Left kidney (tissue), 2 donors: ENCODE data around the gene RBCK1. TPM values are rescaled to one million over a fixed set of nuclear protein-coding genes. Genes with fewer than 3 reads are reported as not detected.

Source experiments
- DNase-seq: peaks from one replicate; pipeline ENCODE4 v3.0.0-alpha.2; 2013
- polyA plus RNA-seq: library from polyadenylated mRNA; unstranded; fragments of 120-200 nt; gene quantifications from one replicate; pipeline ENCODE4 v1.2.1, GENCODE V29; 2013; ENCODE audit not compliant: insufficient read length

The RBCK1 gene
- polyA plus RNA-seq, 1 donor = 94.4 TPM

GRCh38 chr20:416950-417800 is 9.1 kb downstream of the RBCK1 start:
- no peak for DNase-seq

GRCh38 chr20:417801-418342 is 9.8 kb downstream of the RBCK1 start:
- no peak for DNase-seq

GRCh38 chr20:418858-419365 is 10.8 kb downstream of the RBCK1 start:
- DNase-seq = no peak

- no peak for DNase-seq
Observed at GRCh38 chr20:419556-420165, 11.6 kb downstream of the RBCK1 start.

GRCh38 chr20:420166-420620 is 12.1 kb downstream of the RBCK1 start:
- DNase-seq = no peak

- no peak for DNase-seq
Observed at GRCh38 chr20:420721-421574, 12.8 kb downstream of the RBCK1 start.

- no peak for DNase-seq
Observed at GRCh38 chr20:421685-422250, 13.7 kb downstream of the RBCK1 start.

- no peak for DNase-seq
Observed at GRCh38 chr20:426566-426965, 18.5 kb downstream of the RBCK1 start.

GRCh38 chr20:427401-427800 is 19.3 kb downstream of the RBCK1 start:
- DNase-seq = no peak

- no peak for DNase-seq
Observed at GRCh38 chr20:427849-428657, 20.0 kb downstream of the RBCK1 start.

GRCh38 chr20:428658-429200 is 20.6 kb downstream of the RBCK1 start:
- no peak for DNase-seq

GRCh38 chr20:430091-430999 is 22.2 kb downstream of the RBCK1 start:
- DNase-seq = no peak

- peak; percentile 72 for DNase-seq
Observed at GRCh38 chr20:431012-431904, 23.2 kb downstream of the RBCK1 start.

- no peak for DNase-seq
Observed at GRCh38 chr20:432208-432607, 24.1 kb downstream of the RBCK1 start.

- DNase-seq = no peak
Observed at GRCh38 chr20:432677-433299, 24.7 kb downstream of the RBCK1 start.

GRCh38 chr20:433300-433975 is 25.3 kb downstream of the RBCK1 start:
- no peak for DNase-seq

- no peak for DNase-seq
Observed at GRCh38 chr20:434221-434620, 26.1 kb downstream of the RBCK1 start.
